Measurements from ENCODE around the gene HRH1. TPM values are rescaled to one million over a fixed set of nuclear protein-coding genes. Genes with fewer than 3 reads are reported as not detected.

Gene HRH1
- total RNA-seq, 1 experiment from 2014 or later = 7.0 TPM

DNA sequence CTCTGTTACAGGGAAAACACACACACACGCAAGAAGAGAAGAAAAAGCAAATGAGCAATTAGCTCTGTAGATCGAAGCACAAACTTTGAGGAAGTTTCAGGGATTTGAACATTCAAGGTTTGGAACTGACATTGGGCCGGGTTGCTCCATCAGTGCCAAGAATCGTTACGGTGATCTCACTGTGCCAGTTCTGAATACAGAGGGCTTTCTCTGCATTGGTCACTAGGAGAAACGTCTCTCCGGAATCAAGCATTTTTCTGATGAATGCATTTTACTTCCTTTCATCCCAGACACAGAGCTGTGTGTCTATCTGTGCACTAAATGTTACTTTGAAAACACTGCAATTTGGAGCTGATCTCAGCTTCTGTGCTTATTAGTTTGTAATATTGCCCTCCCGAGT is 11.2 kb downstream of the HRH1 start:
- Histone ChIP-seq H3K27ac (ENCODE audit: low read depth, low read length) (no peak overlapping the region), H3K9me3 (ENCODE audit: control insufficient read depth in 1 of 2, insufficient read depth in 1 of 2, low read depth in 1 of 2, low read length in 2 of 2) (no peaks in the 10 kb centered on the region), H3K4me3 (replicated peaks in 1 of 2; ENCODE audit: low read depth in 1 of 2, low read length in 2 of 2) (no peak overlapping the region), H3K4me2 (ENCODE audit: low read length) (no peak overlapping the region), H3K9ac (ENCODE audit: low read length) (no peak overlapping the region), H3K27me3 (ENCODE audit: insufficient read depth, low read length) (no peaks in the 10 kb centered on the region), H3K9me2 (ENCODE audit: insufficient read depth) (no peaks in the 10 kb centered on the region), H3K79me2 (ENCODE audit: insufficient read depth, low read length) (no peaks in the 10 kb centered on the region), H2AFZ (ENCODE audit: low read depth, low read length, poor library complexity, severe bottlenecking) (no peak overlapping the region), H3K36me3 (ENCODE audit: control insufficient read depth in 1 of 2, insufficient read depth in 2 of 2, low read length in 2 of 2) (no peaks in the 10 kb centered on the region), H3K4me1 (ENCODE audit: control insufficient read depth in 1 of 2, insufficient read depth in 2 of 2, low read length in 2 of 2) (peaks cover 0 to 14% of the 10 kb centered on the region in 2 experiments; a peak in 1 of 4 replicates), H4K20me1 (ENCODE audit: insufficient read depth) (no peaks in the 10 kb centered on the region)
- no peak for ATAC-seq
- RAD21 ChIA-PET (ENCODE audit: low non-redundant PET in 1 of 2, low total read pairs in 2 of 2, uncharacterized antibody in 2 of 2, unreplicated experiment in 2 of 2) = no interaction called here
- CTCF ChIA-PET = no interaction called here
- intact Hi-C loops (cut with micrococcal nuclease) = no loop called here
- DNase-seq (ENCODE audit: low read depth, low spot score) = no peak
- BruUV-seq (replicated peaks) = no TSS peak
- TF ChIP-seq EZH2phosphoT487 (IDR thresholded peaks at IDR 0.05; ENCODE audit: borderline replicate concordance) = no peak
- no peak for TF ChIP-seq RAD21 (IDR thresholded peaks at IDR 0.05; ENCODE audit: low read depth)
- TF ChIP-seq EZH2 (IDR thresholded peaks at IDR 0.05) = no peak
- TF ChIP-seq YY1 (IDR thresholded peaks at IDR 0.05; ENCODE audit: extremely low read depth, insufficient replicate concordance, low read depth, low read length) = no peak
- TF ChIP-seq FOSL1 (IDR thresholded peaks at IDR 0.05; ENCODE audit: low read depth) = no peak
- TF ChIP-seq CEBPB (IDR thresholded peaks at IDR 0.05; ENCODE audit: low read depth) = no peak
- TF ChIP-seq POLR2AphosphoS5 (IDR thresholded peaks at IDR 0.05; ENCODE audit: low read depth, low read length) = no peak
- TF ChIP-seq CBX3 (IDR thresholded peaks at IDR 0.05; ENCODE audit: low read depth) = no peak
- TF ChIP-seq, protein P1, sequence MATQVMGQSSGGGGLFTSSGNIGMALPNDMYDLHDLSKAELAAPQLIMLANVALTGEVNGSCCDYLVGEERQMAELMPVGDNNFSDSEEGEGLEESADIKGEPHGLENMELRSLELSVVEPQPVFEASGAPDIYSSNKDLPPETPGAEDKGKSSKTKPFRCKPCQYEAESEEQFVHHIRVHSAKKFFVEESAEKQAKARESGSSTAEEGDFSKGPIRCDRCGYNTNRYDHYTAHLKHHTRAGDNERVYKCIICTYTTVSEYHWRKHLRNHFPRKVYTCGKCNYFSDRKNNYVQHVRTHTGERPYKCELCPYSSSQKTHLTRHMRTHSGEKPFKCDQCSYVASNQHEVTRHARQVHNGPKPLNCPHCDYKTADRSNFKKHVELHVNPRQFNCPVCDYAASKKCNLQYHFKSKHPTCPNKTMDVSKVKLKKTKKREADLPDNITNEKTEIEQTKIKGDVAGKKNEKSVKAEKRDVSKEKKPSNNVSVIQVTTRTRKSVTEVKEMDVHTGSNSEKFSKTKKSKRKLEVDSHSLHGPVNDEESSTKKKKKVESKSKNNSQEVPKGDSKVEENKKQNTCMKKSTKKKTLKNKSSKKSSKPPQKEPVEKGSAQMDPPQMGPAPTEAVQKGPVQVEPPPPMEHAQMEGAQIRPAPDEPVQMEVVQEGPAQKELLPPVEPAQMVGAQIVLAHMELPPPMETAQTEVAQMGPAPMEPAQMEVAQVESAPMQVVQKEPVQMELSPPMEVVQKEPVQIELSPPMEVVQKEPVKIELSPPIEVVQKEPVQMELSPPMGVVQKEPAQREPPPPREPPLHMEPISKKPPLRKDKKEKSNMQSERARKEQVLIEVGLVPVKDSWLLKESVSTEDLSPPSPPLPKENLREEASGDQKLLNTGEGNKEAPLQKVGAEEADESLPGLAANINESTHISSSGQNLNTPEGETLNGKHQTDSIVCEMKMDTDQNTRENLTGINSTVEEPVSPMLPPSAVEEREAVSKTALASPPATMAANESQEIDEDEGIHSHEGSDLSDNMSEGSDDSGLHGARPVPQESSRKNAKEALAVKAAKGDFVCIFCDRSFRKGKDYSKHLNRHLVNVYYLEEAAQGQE (IDR thresholded peaks at IDR 0.05; ENCODE audit: low read depth) = no peak
- no peak for TF ChIP-seq SRF (IDR thresholded peaks at IDR 0.05; ENCODE audit: low read depth)
- TF ChIP-seq SIN3A (IDR thresholded peaks at IDR 0.05; ENCODE audit: low read depth) = no peak
- no peak for TF ChIP-seq ELF1 (IDR thresholded peaks at IDR 0.05; ENCODE audit: borderline replicate concordance, low read depth)
- no peak for TF ChIP-seq EGR1 (IDR thresholded peaks at IDR 0.05; ENCODE audit: low read depth)
- no peak for TF ChIP-seq ZFX (IDR thresholded peaks at IDR 0.05)
- TF ChIP-seq, protein P2, sequence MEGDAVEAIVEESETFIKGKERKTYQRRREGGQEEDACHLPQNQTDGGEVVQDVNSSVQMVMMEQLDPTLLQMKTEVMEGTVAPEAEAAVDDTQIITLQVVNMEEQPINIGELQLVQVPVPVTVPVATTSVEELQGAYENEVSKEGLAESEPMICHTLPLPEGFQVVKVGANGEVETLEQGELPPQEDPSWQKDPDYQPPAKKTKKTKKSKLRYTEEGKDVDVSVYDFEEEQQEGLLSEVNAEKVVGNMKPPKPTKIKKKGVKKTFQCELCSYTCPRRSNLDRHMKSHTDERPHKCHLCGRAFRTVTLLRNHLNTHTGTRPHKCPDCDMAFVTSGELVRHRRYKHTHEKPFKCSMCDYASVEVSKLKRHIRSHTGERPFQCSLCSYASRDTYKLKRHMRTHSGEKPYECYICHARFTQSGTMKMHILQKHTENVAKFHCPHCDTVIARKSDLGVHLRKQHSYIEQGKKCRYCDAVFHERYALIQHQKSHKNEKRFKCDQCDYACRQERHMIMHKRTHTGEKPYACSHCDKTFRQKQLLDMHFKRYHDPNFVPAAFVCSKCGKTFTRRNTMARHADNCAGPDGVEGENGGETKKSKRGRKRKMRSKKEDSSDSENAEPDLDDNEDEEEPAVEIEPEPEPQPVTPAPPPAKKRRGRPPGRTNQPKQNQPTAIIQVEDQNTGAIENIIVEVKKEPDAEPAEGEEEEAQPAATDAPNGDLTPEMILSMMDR (IDR thresholded peaks at IDR 0.05 in 2 of 3, conservative IDR thresholded peaks at IDR 0.05 in 1 of 3; ENCODE audit: borderline replicate concordance in 1 of 3, insufficient read depth in 1 of 3, low read depth in 2 of 3, low read length in 2 of 3) = no peak
- TF ChIP-seq POLR2A (IDR thresholded peaks at IDR 0.05; ENCODE audit: borderline replicate concordance, extremely low read depth, insufficient read depth, insufficient read length) = no peak
- TF ChIP-seq SP1 (IDR thresholded peaks at IDR 0.05; ENCODE audit: low read depth) = no peak
- POLR2A ChIA-PET = no interaction called here

Measured in HCT116 (cell line).